Left hindlimb (tissue), 1 donor: ENCODE results near the gene KRT5.

Experiments used
- DNase-seq: peaks from one replicate; pipeline ENCODE4 v3.0.0-alpha.2; 2018

Gene KRT5

GRCh38 chr12:52519826-52520662 lies at the start of gene KRT5:
TSS of gene KRT5 (minus strand) at chr12:52520394. CDS start at chr12:52520296, 98 bp downstream.
- no peak for DNase-seq

GRCh38 chr12:52568111-52568510 lies 47.9 kb upstream of the KRT5 start:
- DNase-seq = no peak

- DNase-seq = no peak
Observed at GRCh38 chr12:52566847-52567291, 46.7 kb upstream of the KRT5 start.

- no peak for DNase-seq
Observed at GRCh38 chr12:52564582-52564981, 44.4 kb upstream of the KRT5 start.

- DNase-seq = no peak
Observed at GRCh38 chr12:52561880-52562449, 41.8 kb upstream of the KRT5 start.

- DNase-seq = no peak
Observed at GRCh38 chr12:52559979-52560378, 39.8 kb upstream of the KRT5 start.

- DNase-seq = no peak
Observed at GRCh38 chr12:52558781-52559445, 38.7 kb upstream of the KRT5 start.

- DNase-seq = no peak
Observed at GRCh38 chr12:52557476-52557875, 37.3 kb upstream of the KRT5 start.

- no peak for DNase-seq
Observed at GRCh38 chr12:52555577-52555976, 35.4 kb upstream of the KRT5 start.

- no peak for DNase-seq
Observed at GRCh38 chr12:52552681-52553195, 32.5 kb upstream of the KRT5 start, which contains the start of gene KRT71. TSS of gene KRT71 (minus strand) at chr12:52553145. CDS start at chr12:52553077, 68 bp downstream.

GRCh38 chr12:52552055-52552454 lies 31.9 kb upstream of the KRT5 start:
- DNase-seq = no peak

- no peak for DNase-seq
Observed at GRCh38 chr12:52551216-52551865, 31.1 kb upstream of the KRT5 start.

- no peak for DNase-seq
Observed at GRCh38 chr12:52546126-52546525, 25.9 kb upstream of the KRT5 start.

- DNase-seq = peak; percentile 45
Observed at GRCh38 chr12:52543985-52544883, 24.0 kb upstream of the KRT5 start.

GRCh38 chr12:52542785-52543318 lies 22.7 kb upstream of the KRT5 start:
- DNase-seq = no peak

GRCh38 chr12:52542157-52542556 lies 22.0 kb upstream of the KRT5 start:
- no peak for DNase-seq

- no peak for DNase-seq
Observed at GRCh38 chr12:52541709-52542108, 21.5 kb upstream of the KRT5 start.

GRCh38 chr12:52540531-52540930 lies 20.3 kb upstream of the KRT5 start:
- DNase-seq = no peak

- no peak for DNase-seq
Observed at GRCh38 chr12:52539821-52540173, 19.6 kb upstream of the KRT5 start.

- DNase-seq = peak; percentile 48
Observed at GRCh38 chr12:52539083-52539820, 19.1 kb upstream of the KRT5 start.

GRCh38 chr12:52537101-52537500 lies 16.9 kb upstream of the KRT5 start:
- no peak for DNase-seq
